ENCODE measurements around the gene STX18.

GRCh38 chr4:4539481-4539880, 2.4 kb downstream of the STX18 start:
- TF ChIP-seq CTCF (IDR thresholded peaks at IDR 0.05): no peak
- no peak for TF ChIP-seq EP300 (IDR thresholded peaks at IDR 0.05; ENCODE audit: low read depth)
- TF ChIP-seq POLR2AphosphoS5 (IDR thresholded peaks at IDR 0.05): no peak
- no peak for TF ChIP-seq POLR2A (IDR thresholded peaks at IDR 0.05)
